RWPE2 (cell line): ENCODE results near the gene DGKI.

ENCODE experiments used
- ATAC-seq: fragments of 200-7000 bp; cut with Tn5 transposase; 3 replicates; pipeline ENCODE4 v1.9.1; 2021; ENCODE audit warnings: low read depth
- DNase-seq: peaks from one replicate; pipeline ENCODE4 v3.0.0-alpha.2; 2020; ENCODE audit warnings: low spot score
- H3K27ac ChIP-seq: fragments of 450-650 bp; 2 replicates; pipeline ENCODE4 v1.5.1; 2017; ENCODE audit warnings: mild to moderate bottlenecking; ENCODE audit not compliant: poor library complexity, severe bottlenecking
- H3K27me3 ChIP-seq: fragments of 250-450 bp; sonication (Bioruptor Pico); 2 replicates; pipeline ENCODE4 v1.5.1; 2021; ENCODE audit warnings: mild to moderate bottlenecking, moderate library complexity; ENCODE audit not compliant: insufficient read depth, poor library complexity, severe bottlenecking
- H3K36me3 ChIP-seq: fragments of 250-450 bp; sonication (Bioruptor Pico); 2 replicates; pipeline ENCODE4 v1.5.1; 2020; ENCODE audit warnings: low read depth, mild to moderate bottlenecking, moderate library complexity
- H3K4me1 ChIP-seq: fragments of 250-450 bp; sonication (Bioruptor Pico); 2 replicates; pipeline ENCODE4 v1.5.1; 2021; ENCODE audit warnings: mild to moderate bottlenecking, moderate library complexity; ENCODE audit not compliant: insufficient read depth, poor library complexity, severe bottlenecking
- H3K4me3 ChIP-seq: fragments of 250-450 bp; sonication (Bioruptor Pico); 2 replicates; pipeline ENCODE4 v1.5.1; 2021; ENCODE audit warnings: mild to moderate bottlenecking, moderate library complexity; ENCODE audit not compliant: severe bottlenecking
- H3K9me3 ChIP-seq: fragments of 250-450 bp; sonication (Bioruptor Pico); 2 replicates; pipeline ENCODE4 v1.5.1; 2021; ENCODE audit warnings: mild to moderate bottlenecking, moderate library complexity; ENCODE audit not compliant: severe bottlenecking
- CTCF ChIP-seq: fragments of 450-650 bp; IDR thresholded peaks from one replicate; pipeline ENCODE4 v1.5.1; 2017; ENCODE audit warnings: mild to moderate bottlenecking, moderate library complexity; ENCODE audit not compliant: poor library complexity, severe bottlenecking

The DGKI gene

DNA sequence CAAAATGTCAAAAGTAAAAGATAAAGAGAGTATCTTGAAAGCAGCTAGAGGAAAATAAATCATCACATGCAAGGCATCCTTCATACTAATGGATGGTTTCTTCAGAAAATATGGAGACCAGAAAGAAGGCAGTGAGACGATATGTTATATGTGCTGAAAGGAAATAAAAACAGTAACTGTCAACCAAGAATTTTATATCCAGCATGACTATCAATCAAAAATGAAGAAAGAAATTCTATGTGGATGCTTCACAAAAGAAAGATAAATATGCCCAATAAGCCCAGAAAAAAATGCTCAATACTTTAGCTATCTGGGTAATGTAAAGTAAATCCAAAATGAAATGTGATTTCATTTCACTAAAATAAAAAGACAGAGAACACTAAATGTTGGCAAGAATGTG lies 142.1 kb downstream of the DGKI start:
- no peak for DNase-seq
- peaks cover 3% of the 10 kb centered on the region for H3K4me1 ChIP-seq
- H3K36me3 ChIP-seq: no peaks in the 10 kb centered on the region
- no peak for TF ChIP-seq CTCF
- no peak overlapping the region for H3K4me3 ChIP-seq
- H3K9me3 ChIP-seq: no peaks in the 10 kb centered on the region
- H3K27ac ChIP-seq: no peak overlapping the region
- ATAC-seq: no peak
- no peaks in the 10 kb centered on the region for H3K27me3 ChIP-seq

GRCh38 chr7:137703291-137704010 lies 143.3 kb downstream of the DGKI start:
- ATAC-seq: no peak
- H3K36me3 ChIP-seq: no peaks in the 10 kb centered on the region
- DNase-seq: no peak
- H3K27ac ChIP-seq: peak overlapping the region; percentile 33
- H3K4me1 ChIP-seq: peaks cover 3% of the 10 kb centered on the region
- TF ChIP-seq CTCF: no peak
- no peaks in the 10 kb centered on the region for H3K27me3 ChIP-seq
- H3K9me3 ChIP-seq: no peaks in the 10 kb centered on the region
- no peak overlapping the region for H3K4me3 ChIP-seq

DNA sequence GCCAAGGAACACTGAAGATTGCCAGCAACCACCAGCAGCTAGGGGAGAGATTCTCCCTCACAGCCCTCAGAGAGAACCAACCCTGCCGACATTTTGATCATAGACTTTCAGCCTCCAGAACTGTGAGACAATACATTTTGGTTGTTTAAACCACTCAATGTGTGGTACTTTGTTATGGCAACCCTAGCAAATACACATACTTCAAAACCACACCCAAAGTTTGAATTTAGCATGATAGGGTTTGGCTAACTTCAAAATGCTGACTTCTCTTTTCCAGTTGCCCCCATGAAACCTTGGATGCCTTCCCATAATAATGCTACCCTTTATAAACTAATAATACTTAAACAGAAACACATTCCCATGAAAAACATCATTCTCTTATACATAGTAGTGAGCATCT lies 149.8 kb downstream of the DGKI start:
- Histone ChIP-seq H3K27me3 (no peaks in the 10 kb centered on the region), H3K36me3 (no peaks in the 10 kb centered on the region), H3K4me3 (no peak overlapping the region), H3K27ac (no peak overlapping the region), H3K4me1 (no peaks in the 10 kb centered on the region), H3K9me3 (no peaks in the 10 kb centered on the region)
- DNase-seq: no peak
- TF ChIP-seq CTCF: no peak
- ATAC-seq: no peak

DNA sequence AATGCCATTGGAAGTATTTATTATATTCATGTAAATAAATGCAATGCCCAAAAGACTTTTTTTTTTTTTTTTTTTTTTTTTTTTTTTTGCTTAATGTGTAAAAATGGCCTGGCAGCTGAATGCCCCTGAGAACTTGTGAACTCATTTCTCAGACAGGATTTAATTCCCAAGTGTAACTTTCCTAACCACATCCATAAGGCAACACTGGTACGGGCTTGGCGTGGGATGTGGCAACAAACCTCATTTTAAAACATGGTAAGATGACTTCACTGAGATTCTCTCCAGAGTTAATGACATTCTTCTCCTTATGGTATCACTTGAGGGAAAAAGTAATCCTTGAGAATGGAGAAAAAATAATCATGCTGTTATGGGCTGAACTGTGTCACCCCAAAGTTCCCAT lies 150.4 kb downstream of the DGKI start:
- no peaks in the 10 kb centered on the region for H3K4me1 ChIP-seq
- no peaks in the 10 kb centered on the region for H3K9me3 ChIP-seq
- no peaks in the 10 kb centered on the region for H3K27me3 ChIP-seq
- no peak overlapping the region for H3K4me3 ChIP-seq
- no peak for TF ChIP-seq CTCF
- ATAC-seq (no peak), DNase-seq (no peak)
- no peaks in the 10 kb centered on the region for H3K36me3 ChIP-seq
- H3K27ac ChIP-seq: no peak overlapping the region

- no peak for DNase-seq
- H3K4me1 ChIP-seq: no peaks in the 10 kb centered on the region
- no peaks in the 10 kb centered on the region for H3K9me3 ChIP-seq
- no peaks in the 10 kb centered on the region for H3K27me3 ChIP-seq
- no peak overlapping the region for H3K27ac ChIP-seq
- no peaks in the 10 kb centered on the region for H3K36me3 ChIP-seq
- H3K4me3 ChIP-seq: no peak overlapping the region
- ATAC-seq: no peak
- no peak for TF ChIP-seq CTCF
These were observed 150.8 kb downstream of the DGKI start for GRCh38 chr7:137695942-137696341.
